ENCODE results near the gene ZMIZ1.

- TF ChIP-seq CTCF (IDR thresholded peaks at IDR 0.05) (no peak), POLR2A (IDR thresholded peaks at IDR 0.05) (no peak)
Measured at GRCh38 chr10:79336739-79337138, 268.0 kb downstream of the ZMIZ1 start.

Data from lower leg skin (tissue), 3 donors.